HCT116 (cell line): ENCODE results near the gene THYN1. TPM values are rescaled to one million over a fixed set of nuclear protein-coding genes. Genes with fewer than 3 reads are reported as not detected.

Experiments used
- ATAC-seq: fragments of 200-7000 bp; cut with Tn5 transposase; 2 replicates; pipeline ENCODE4 v1.9.1; 2020; ENCODE audit warnings: mild to moderate bottlenecking, moderate library complexity
- BruUV-seq: library from RNA; stranded (reverse); fragments of 400-500 nt; replicated peaks from 2 replicates; lab custom pipeline; 2021; lab: Mats Ljungman, UMichigan
- CTCF ChIA-PET: fragments of 300-600 bp; sonication (Branson Sonifier 250); formaldehyde crosslinking; loops from one replicate; lab custom pipeline; 2021; ENCODE audit warnings: antibody characterized with exemption; lab: Charles Lee
- POLR2A ChIA-PET: fragments of 300-600, 350-600 bp; sonication (Branson Sonifier 250); formaldehyde crosslinking; loops from one replicate; lab custom pipeline; 2021; ENCODE audit warnings: antibody characterized with exemption; lab: Charles Lee
- RAD21 ChIA-PET, 2 experiments: fragments of 300-600 bp; sonication (Branson Sonifier 250); formaldehyde crosslinking; loops; one replicate each; lab custom pipeline; 2023; ENCODE audit warnings: low total read pairs in 2 of 2; ENCODE audit not compliant: uncharacterized antibody in 2 of 2, unreplicated experiment in 2 of 2, low non-redundant PET in 1 of 2; lab: Charles Lee
- DNase-seq: peaks from one replicate; pipeline ENCODE4 v3.0.0-alpha.2; 2010; ENCODE audit warnings: low read depth, low spot score
- H2AFZ ChIP-seq: fragments of 200-600 bp; shearing (Covaris generic), sonication (generic); 2 replicates; pipeline ENCODE4 v1.6.1; 2017; ENCODE audit warnings: low read depth, mixed run types, mixed read lengths, antibody characterized with exemption, low read length; ENCODE audit not compliant: poor library complexity, severe bottlenecking
- H3K27ac ChIP-seq: 2 replicates; pipeline ENCODE4 v1.5.1; 2012; ENCODE audit warnings: low read depth, low read length
- H3K27me3 ChIP-seq: fragments of 200-600 bp; sonication (generic); 2 replicates; pipeline ENCODE4 v1.6.1; 2016; ENCODE audit warnings: mixed run types, low read length, mixed read lengths; ENCODE audit not compliant: insufficient read depth
- H3K36me3 ChIP-seq, 2 experiments: fragments of 200-500 bp in 1 of 2; fragments of 200-600 bp in 1 of 2; sonication (Bioruptor generic) in 1 of 2; sonication (generic) in 1 of 2; 2 replicates each; pipeline versions ENCODE4 v1.5.1 to v1.6.1; 2014 to 2016; ENCODE audit warnings: low read length in 2 of 2, inconsistent platforms in 1 of 2, mixed read lengths in 1 of 2, mixed run types in 1 of 2; ENCODE audit not compliant: insufficient read depth in 2 of 2, control insufficient read depth in 1 of 2
- H3K4me1 ChIP-seq, 2 experiments: fragments of 200-600 bp in 1 of 2; sonication (generic) in 1 of 2; 2 replicates each; pipeline versions ENCODE4 v1.5.1 to v1.6.1; 2012 to 2017; ENCODE audit warnings: low read length in 2 of 2, inconsistent platforms in 1 of 2, mild to moderate bottlenecking in 1 of 2, mixed read lengths in 1 of 2, mixed run types in 1 of 2, moderate library complexity in 1 of 2; ENCODE audit not compliant: insufficient read depth in 2 of 2, control insufficient read depth in 1 of 2
- H3K4me2 ChIP-seq: fragments of 200-600 bp; sonication (generic); 2 replicates; pipeline ENCODE4 v1.6.1; 2017; ENCODE audit warnings: mixed run types, low read length, mixed read lengths
- H3K4me3 ChIP-seq, 2 experiments: fragments of 200-600 bp in 1 of 2; sonication (generic) in 1 of 2; replicated peaks in 1 of 2; 2 replicates each; pipeline ENCODE4 v1.5.1; 2011 to 2016; ENCODE audit warnings: low read length in 2 of 2, control low read depth in 1 of 2, low read depth in 1 of 2, mild to moderate bottlenecking in 1 of 2, mixed read lengths in 1 of 2, mixed run types in 1 of 2
- H3K79me2 ChIP-seq: fragments of 200-600 bp; sonication (generic); 2 replicates; pipeline ENCODE4 v1.6.1; 2017; ENCODE audit warnings: mild to moderate bottlenecking, mixed run types, low read length, moderate library complexity, mixed read lengths; ENCODE audit not compliant: insufficient read depth
- H3K9ac ChIP-seq: fragments of 200-600 bp; sonication (generic); 2 replicates; pipeline ENCODE4 v1.6.1; 2016; ENCODE audit warnings: low read length, mixed read lengths
- H3K9me2 ChIP-seq: fragments of 200-600 bp; sonication (generic), shearing (Covaris generic); 2 replicates; pipeline ENCODE4 v1.6.1; 2017; ENCODE audit warnings: mixed run types, mild to moderate bottlenecking, moderate library complexity; ENCODE audit not compliant: insufficient read depth
- H3K9me3 ChIP-seq, 2 experiments: fragments of 200-500 bp in 1 of 2; fragments of 200-600 bp in 1 of 2; sonication (Bioruptor generic) in 1 of 2; sonication (generic) in 1 of 2; 2 replicates each; pipeline ENCODE4 v1.6.1; 2014 to 2017; ENCODE audit warnings: low read length in 2 of 2, mixed read lengths in 2 of 2, inconsistent platforms in 1 of 2, low read depth in 1 of 2, mild to moderate bottlenecking in 1 of 2, mixed run types in 1 of 2, moderate library complexity in 1 of 2; ENCODE audit not compliant: control insufficient read depth in 1 of 2, insufficient read depth in 1 of 2
- H4K20me1 ChIP-seq: fragments of 200-600 bp; sonication (generic), shearing (Covaris generic); 2 replicates; pipeline ENCODE4 v1.6.1; 2017; ENCODE audit warnings: mixed run types, mild to moderate bottlenecking, moderate library complexity; ENCODE audit not compliant: insufficient read depth
- ATF3 ChIP-seq: IDR thresholded peaks from 2 replicates; pipeline ENCODE4 v1.6.1; 2012
- CTCF ChIP-seq, 3 experiments: fragments of 200-600 bp in 1 of 3; sonication (generic) in 1 of 3; IDR thresholded peaks in 2 of 3; conservative IDR thresholded peaks in 1 of 3; 2 replicates each; pipeline ENCODE4 v1.5.1; 2012 to 2017; ENCODE audit warnings: low read depth in 2 of 3, low read length in 2 of 3, antibody characterized with exemption in 1 of 3, borderline replicate concordance in 1 of 3, control low read depth in 1 of 3, mild to moderate bottlenecking in 1 of 3, mixed read lengths in 1 of 3, mixed run types in 1 of 3, moderate library complexity in 1 of 3; ENCODE audit not compliant: insufficient read depth in 1 of 3
- EGR1 ChIP-seq: IDR thresholded peaks from 2 replicates; pipeline ENCODE4 v1.6.1; 2012; ENCODE audit warnings: low read depth
- ELF1 ChIP-seq: IDR thresholded peaks from 2 replicates; pipeline ENCODE4 v1.6.1; 2012; ENCODE audit warnings: low read depth, borderline replicate concordance
- EZH2phosphoT487 ChIP-seq: fragments of 200-600 bp; IDR thresholded peaks from 2 replicates; pipeline ENCODE4 v1.6.1; 2018; ENCODE audit warnings: antibody characterized with exemption, borderline replicate concordance
- JUND ChIP-seq: IDR thresholded peaks from 2 replicates; pipeline ENCODE4 v1.6.1; 2012
- POLR2A ChIP-seq: IDR thresholded peaks from 2 replicates; pipeline ENCODE4 v1.7.0; 2011; ENCODE audit warnings: borderline replicate concordance; ENCODE audit not compliant: insufficient read depth, insufficient read length; ENCODE audit errors: extremely low read depth
- POLR2AphosphoS5 ChIP-seq: IDR thresholded peaks from 2 replicates; pipeline ENCODE4 v1.6.1; 2011; ENCODE audit warnings: mild to moderate bottlenecking, low read depth, low read length, moderate library complexity
- SIN3A ChIP-seq: IDR thresholded peaks from 2 replicates; pipeline ENCODE4 v1.6.1; 2012; ENCODE audit warnings: low read depth
- SP1 ChIP-seq: IDR thresholded peaks from 2 replicates; pipeline ENCODE4 v1.6.1; 2012; ENCODE audit warnings: low read depth
- SRF ChIP-seq: IDR thresholded peaks from 2 replicates; pipeline ENCODE4 v1.6.1; 2012; ENCODE audit warnings: low read depth
- TCF7L2 ChIP-seq: IDR thresholded peaks from 2 replicates; pipeline ENCODE4 v1.7.0; 2011; ENCODE audit warnings: borderline replicate concordance, inconsistent platforms; ENCODE audit not compliant: insufficient read depth, insufficient read length; ENCODE audit errors: extremely low read depth
- YY1 ChIP-seq: IDR thresholded peaks from 2 replicates; pipeline ENCODE4 v1.6.1; 2011; ENCODE audit warnings: low read length, low read depth, moderate library complexity, mild to moderate bottlenecking; ENCODE audit not compliant: insufficient replicate concordance; ENCODE audit errors: extremely low read depth
- ZBTB33 ChIP-seq: IDR thresholded peaks from 2 replicates; pipeline ENCODE4 v1.6.1; 2011; ENCODE audit warnings: mild to moderate bottlenecking, low read length, moderate library complexity; ENCODE audit not compliant: insufficient replicate concordance; ENCODE audit errors: extremely low read depth
- ZFX ChIP-seq: fragments of 450-650 bp; IDR thresholded peaks from 2 replicates; pipeline ENCODE4 v1.6.1; 2017
- ZNF274 ChIP-seq: fragments of 200-500 bp; sonication (Bioruptor generic); IDR thresholded peaks from 2 replicates; pipeline ENCODE4 v1.6.1; 2014; ENCODE audit warnings: mild to moderate bottlenecking, low read depth, low read length, inconsistent platforms
- intact Hi-C: fragments of 100-400 bp; cut with micrococcal nuclease; formaldehyde crosslinking; loops from 2 replicates; pipeline ENCODE4 v1.10.0; 2022
- total RNA-seq: library from RNA; stranded (reverse); gene quantifications from one replicate; pipeline ENCODE4 v1.2.1, GENCODE V29; 2021; ENCODE audit not compliant: unreplicated experiment

THYN1 gene
- total RNA-seq, 1 experiment from 2014 or later = 32.2 TPM

GRCh38 chr11:134267966-134268365 is 14.8 kb upstream of the THYN1 start:
- H4K20me1 ChIP-seq = no peaks in the 10 kb centered on the region

GRCh38 chr11:134267461-134267860 is 14.3 kb upstream of the THYN1 start:
- Histone ChIP-seq H3K9me3 (no peaks in the 10 kb centered on the region), H4K20me1 (no peaks in the 10 kb centered on the region), H3K4me2 (no peak overlapping the region), H3K9ac (no peak overlapping the region), H2AFZ (no peak overlapping the region), H3K79me2 (no peaks in the 10 kb centered on the region), H3K36me3 (peaks cover 2 to 4% of the 10 kb centered on the region in 2 experiments; a peak in 2 of 4 replicates), H3K4me3 (no peak overlapping the region), H3K27ac (no peak overlapping the region), H3K27me3 (no peaks in the 10 kb centered on the region), H3K9me2 (no peaks in the 10 kb centered on the region), H3K4me1 (no peaks in the 10 kb centered on the region)
- CTCF ChIA-PET = no interaction called here
- DNase-seq = no peak
- intact Hi-C loops = no loop called here
- RAD21 ChIA-PET = no interaction called here
- no peak for ATAC-seq
- BruUV-seq = no TSS peak
- POLR2A ChIA-PET = no interaction called here
- no peak for TF ChIP-seq POLR2AphosphoS5
- TF ChIP-seq EZH2phosphoT487 = no peak
- TF ChIP-seq SIN3A = no peak
- TF ChIP-seq CTCF (IDR thresholded peaks at IDR 0.05 in 2 of 3, conservative IDR thresholded peaks at IDR 0.05 in 1 of 3; ENCODE audit: borderline replicate concordance in 1 of 3, insufficient read depth in 1 of 3, low read depth in 2 of 3, low read length in 2 of 3) = no peak
- TF ChIP-seq ZNF274 = no peak
- TF ChIP-seq ATF3 = no peak
- TF ChIP-seq TCF7L2 = no peak
- no peak for TF ChIP-seq YY1
- no peak for TF ChIP-seq EGR1
- no peak for TF ChIP-seq SP1
- no peak for TF ChIP-seq ZBTB33
- no peak for TF ChIP-seq SRF
- no peak for TF ChIP-seq POLR2A
- TF ChIP-seq ELF1 = no peak
- no peak for TF ChIP-seq ZFX
- TF ChIP-seq JUND = no peak

More at GRCh38 chr11:134267966-134268365, 14.8 kb upstream of the THYN1 start:
- Histone ChIP-seq H3K4me2 (no peak overlapping the region), H3K9ac (no peak overlapping the region), H3K9me2 (no peaks in the 10 kb centered on the region), H2AFZ (no peak overlapping the region), H3K27ac (no peak overlapping the region), H3K4me1 (no peaks in the 10 kb centered on the region), H3K4me3 (no peak overlapping the region), H3K27me3 (no peaks in the 10 kb centered on the region), H3K36me3 (peaks cover 0 to 2% of the 10 kb centered on the region in 2 experiments; a peak in 1 of 4 replicates), H3K9me3 (no peaks in the 10 kb centered on the region), H3K79me2 (no peaks in the 10 kb centered on the region)
- ATAC-seq (no peak), DNase-seq (no peak)
- POLR2A ChIA-PET = no interaction called here
- TF ChIP-seq ATF3 (no peak), SRF (no peak)
- BruUV-seq = no TSS peak
- CTCF ChIA-PET = no interaction called here
- RAD21 ChIA-PET = no interaction called here
- intact Hi-C loops = no loop called here
